Endothelial cell of umbilical vein (primary cell): ENCODE results near the gene PGAM4. TPM values are rescaled to one million over a fixed set of nuclear protein-coding genes. Genes with fewer than 3 reads are reported as not detected.

ENCODE experiments used
- BruUV-seq: library from RNA; stranded (reverse); fragments of 400-500 nt; replicated peaks from 2 replicates; lab custom pipeline; 2021; lab: Mats Ljungman, UMichigan
- CTCF ChIA-PET: fragments of 300-600, 350-600 bp; sonication (Branson Sonifier 250); formaldehyde crosslinking; loops from one replicate; lab custom pipeline; 2021; ENCODE audit warnings: antibody characterized with exemption, inconsistent platforms; lab: Charles Lee
- POLR2A ChIA-PET: fragments of 300-600, 350-600 bp; sonication (Branson Sonifier 250); formaldehyde crosslinking; loops from one replicate; lab custom pipeline; 2021; ENCODE audit warnings: antibody characterized with exemption, inconsistent platforms; lab: Charles Lee
- DNase-seq: peaks from one replicate; pipeline ENCODE4 v3.0.0-alpha.2; 2011; ENCODE audit warnings: low read depth, low spot score
- FAIRE-seq: peaks from 2 replicates; lab custom pipeline; 2011; peaks lifted over from hg19 to GRCh38; lab: Jason Lieb, UNC
- H2AFZ ChIP-seq: 2 replicates; pipeline ENCODE4 v1.6.0; 2012; ENCODE audit warnings: low read depth, low read length, control low read depth, inconsistent platforms
- H3K27ac ChIP-seq: 2 replicates; pipeline ENCODE4 v1.5.1; 2011; ENCODE audit warnings: low read depth, mild to moderate bottlenecking, control low read depth, low read length, moderate library complexity; ENCODE audit not compliant: insufficient read depth
- H3K27me3 ChIP-seq, 2 experiments: 2 replicates each; pipeline versions ENCODE4 v1.6.0 to v1.6.1; 2011; ENCODE audit warnings: low read length in 2 of 2, mixed read lengths in 1 of 2; ENCODE audit not compliant: control insufficient read depth in 2 of 2, insufficient read depth in 2 of 2
- H3K36me3 ChIP-seq, 2 experiments: 2 replicates in 1 of 2; 3 replicates in 1 of 2; pipeline ENCODE4 v1.5.1; 2011; ENCODE audit warnings: low read length in 2 of 2, mild to moderate bottlenecking in 1 of 2, moderate library complexity in 1 of 2; ENCODE audit not compliant: control insufficient read depth in 2 of 2, insufficient read depth in 2 of 2; ENCODE audit errors: extremely low read depth in 1 of 2
- H3K4me1 ChIP-seq: 3 replicates; pipeline ENCODE4 v1.5.1; 2011; ENCODE audit warnings: mild to moderate bottlenecking, low read length; ENCODE audit not compliant: control insufficient read depth, insufficient read depth; ENCODE audit errors: extremely low read depth
- H3K4me2 ChIP-seq: 2 replicates; pipeline ENCODE4 v1.6.1; 2011; ENCODE audit warnings: low read length, control low read depth, mixed read lengths; ENCODE audit not compliant: insufficient read depth
- H3K4me3 ChIP-seq, 3 experiments: fragments of 200-600 bp in 1 of 3; sonication (generic), shearing (Covaris generic) in 1 of 3; replicated peaks in 1 of 3; 2 replicates each; pipeline ENCODE4 v1.5.1; 2011 to 2016; ENCODE audit warnings: control low read depth in 3 of 3, low read length in 3 of 3, mild to moderate bottlenecking in 2 of 3, inconsistent platforms in 1 of 3, low read depth in 1 of 3, moderate library complexity in 1 of 3; ENCODE audit not compliant: insufficient read depth in 1 of 3
- H3K79me2 ChIP-seq: 2 replicates; pipeline ENCODE4 v1.6.0; 2012; ENCODE audit warnings: low read length, inconsistent platforms; ENCODE audit not compliant: control insufficient read depth, insufficient read depth
- H3K9ac ChIP-seq: replicated peaks from 2 replicates; pipeline ENCODE3; 2011; ENCODE audit warnings: low read length, control low read depth; ENCODE audit not compliant: insufficient read depth; ENCODE audit errors: extremely low read depth
- H3K9me1 ChIP-seq: replicated peaks from 3 replicates; pipeline ENCODE4 v1.6.0; 2011; ENCODE audit warnings: mild to moderate bottlenecking, low read length; ENCODE audit not compliant: control insufficient read depth, insufficient read depth; ENCODE audit errors: extremely low read depth
- H3K9me3 ChIP-seq: replicated peaks from 2 replicates; pipeline ENCODE4 v1.5.1; 2012; ENCODE audit warnings: low read length, inconsistent platforms; ENCODE audit not compliant: control insufficient read depth, insufficient read depth
- H4K20me1 ChIP-seq: replicated peaks from 2 replicates; pipeline ENCODE3; 2011; ENCODE audit warnings: mild to moderate bottlenecking, low read length; ENCODE audit not compliant: control insufficient read depth, insufficient read depth; ENCODE audit errors: extremely low read depth
- CTCF ChIP-seq, 2 donors: IDR thresholded peaks; 1 replicate in 1 of 2; 2 replicates in 1 of 2; pipeline ENCODE4 v1.5.1; 2011; ENCODE audit warnings: low read length in 2 of 2, mild to moderate bottlenecking in 2 of 2, moderate library complexity in 2 of 2, control low read depth in 1 of 2, inconsistent platforms in 1 of 2, low read depth in 1 of 2; ENCODE audit not compliant: insufficient read depth in 1 of 2; ENCODE audit errors: extremely low read depth in 1 of 2
- EZH2 ChIP-seq: IDR thresholded peaks from 2 replicates; pipeline ENCODE4 v1.6.1; 2012; ENCODE audit warnings: borderline replicate concordance, low read depth, mild to moderate bottlenecking, moderate library complexity, low read length, inconsistent platforms; ENCODE audit not compliant: severe bottlenecking
- FOS ChIP-seq: IDR thresholded peaks from 2 replicates; pipeline ENCODE4 v1.6.1; 2011; ENCODE audit warnings: mild to moderate bottlenecking, low read length, moderate library complexity, borderline replicate concordance; ENCODE audit not compliant: insufficient read depth
- GATA2 ChIP-seq: IDR thresholded peaks from 2 replicates; pipeline ENCODE4 v1.7.0; 2011; ENCODE audit warnings: low read depth, mild to moderate bottlenecking, moderate library complexity, mixed read lengths, low read length; ENCODE audit not compliant: insufficient read length, insufficient read depth
- JUN ChIP-seq: IDR thresholded peaks from 2 replicates; pipeline ENCODE4 v1.6.1; 2011; ENCODE audit warnings: borderline replicate concordance, low read depth; ENCODE audit not compliant: insufficient read length, insufficient read depth
- MAX ChIP-seq: IDR thresholded peaks from 2 replicates; pipeline ENCODE4 v1.6.1; 2011; ENCODE audit not compliant: insufficient read depth, insufficient read length
- MYC ChIP-seq: IDR thresholded peaks from one replicate; pipeline ENCODE4 v1.6.1; 2011; ENCODE audit warnings: mild to moderate bottlenecking, low read depth, low read length
- POLR2A ChIP-seq: IDR thresholded peaks from 2 replicates; pipeline ENCODE4 v1.6.1; 2012; ENCODE audit warnings: low read depth, mild to moderate bottlenecking, control low read depth, low read length
- POLR2AphosphoS5 ChIP-seq: IDR thresholded peaks from 2 replicates; pipeline ENCODE4 v1.6.1; 2012; ENCODE audit warnings: low read depth, mild to moderate bottlenecking, control low read depth, low read length, moderate library complexity; ENCODE audit not compliant: insufficient read depth
- dilution Hi-C: fragments of 300-500 bp; cut with MboI; formaldehyde crosslinking; loops from one replicate; pipeline ENCODE4 v1.15.0; 2019; ENCODE audit warnings: low sequenced_read_pairs; ENCODE audit not compliant: extremely low pct_ligation_motif_present
- intact Hi-C: fragments of 100-400 bp; cut with micrococcal nuclease; formaldehyde crosslinking; loops from one replicate; pipeline ENCODE4 v1.10.0; 2022
- polyA plus RNA-seq, 4 experiments: library from polyadenylated mRNA; depleted of rRNA in 3 of 4; stranded (reverse) in 3 of 4; unstranded in 1 of 4; fragments of >200 nt; gene quantifications; 2 replicates each; pipeline versions ENCODE4 v1.2.1 to v1.2.3, GENCODE V29; 2011 to 2012; ENCODE audit warnings: missing spikeins in 1 of 4
- total RNA-seq: library from RNA; stranded (reverse); gene quantifications from 2 replicates; pipeline ENCODE4 v1.2.3, GENCODE V29; 2021

PGAM4 gene
- total and polyA plus RNA-seq, 2 donors (not counting 3 experiments of a cell fraction or from before 2014, with no cell fraction given), result 0.12 TPM; not detected in 1

GRCh38 chrX:77977095-77977494 is 7.7 kb upstream of the PGAM4 start:
- Histone ChIP-seq H3K4me3 (no peak overlapping the region), H3K4me2 (no peak overlapping the region), H3K36me3 (no peaks in the 10 kb centered on the region), H3K9me1 (no peaks in the 10 kb centered on the region), H3K27ac (no peak overlapping the region), H4K20me1 (no peaks in the 10 kb centered on the region), H3K79me2 (no peaks in the 10 kb centered on the region), H2AFZ (no peak overlapping the region), H3K9me3 (no peaks in the 10 kb centered on the region), H3K27me3 (no peaks in the 10 kb centered on the region), H3K9ac (no peak overlapping the region), H3K4me1 (no peaks in the 10 kb centered on the region)
- intact Hi-C loops, result no loop called here
- ChIA-PET CTCF (no interaction called here), POLR2A (no interaction called here)
- dilution Hi-C loops, result no loop called here
- FAIRE-seq, result no peak
- no TSS peak for BruUV-seq
- no peak for DNase-seq
- TF ChIP-seq CTCF (IDR thresholded peaks at IDR 0.05; ENCODE audit: extremely low read depth in 1 of 2, insufficient read depth in 1 of 2, low read depth in 1 of 2, low read length in 2 of 2) (no peak), POLR2A (no peak), GATA2 (no peak), MYC (no peak), MAX (no peak), EZH2 (no peak), JUN (no peak), FOS (no peak), POLR2AphosphoS5 (no peak)
